Fibroblast of lung (primary cell): ENCODE measurements around the gene SMARCE1. TPM values are rescaled to one million over a fixed set of nuclear protein-coding genes. Genes with fewer than 3 reads are reported as not detected.

Source experiments
- DNase-seq, 2 donors: peaks; one replicate each; pipeline versions ENCODE4 v3.0.0 to v3.0.0-alpha.2; 2010; ENCODE audit warnings: low read depth in 2 of 2
- H2AFZ ChIP-seq: 2 replicates; pipeline ENCODE4 v1.5.1; 2012; ENCODE audit warnings: low read length, control low read depth, inconsistent platforms
- H3K27ac ChIP-seq: 2 replicates; pipeline ENCODE4 v1.5.1; 2011; ENCODE audit warnings: low read length, control low read depth; ENCODE audit not compliant: insufficient read depth
- H3K27me3 ChIP-seq: 2 replicates; pipeline ENCODE4 v1.5.1; 2011; ENCODE audit warnings: mild to moderate bottlenecking, low read length; ENCODE audit not compliant: control insufficient read depth, insufficient read depth
- H3K36me3 ChIP-seq: 2 replicates; pipeline ENCODE4 v1.5.1; 2011; ENCODE audit warnings: low read length; ENCODE audit not compliant: control insufficient read depth, insufficient read depth
- H3K4me1 ChIP-seq: 2 replicates; pipeline ENCODE4 v1.5.1; 2011; ENCODE audit warnings: low read length; ENCODE audit not compliant: control insufficient read depth, insufficient read depth; ENCODE audit errors: extremely low read depth
- H3K4me2 ChIP-seq: 2 replicates; pipeline ENCODE4 v1.5.1; 2011; ENCODE audit warnings: low read length, control low read depth; ENCODE audit not compliant: insufficient read depth; ENCODE audit errors: extremely low read depth
- H3K4me3 ChIP-seq, 4 experiments: fragments of 200-600 bp in 1 of 4; sonication (generic) in 1 of 4; replicated peaks in 1 of 4; 2 replicates each; pipeline ENCODE4 v1.5.1; 2011 to 2016; ENCODE audit warnings: low read length in 4 of 4, low read depth in 3 of 4, mild to moderate bottlenecking in 3 of 4, control low read depth in 2 of 4, inconsistent platforms in 1 of 4, mixed read lengths in 1 of 4; ENCODE audit not compliant: insufficient read depth in 1 of 4; ENCODE audit errors: control extremely low read depth in 1 of 4
- H3K79me2 ChIP-seq: 2 replicates; pipeline ENCODE4 v1.5.1; 2012; ENCODE audit warnings: mild to moderate bottlenecking, low read length, inconsistent platforms; ENCODE audit not compliant: control insufficient read depth, insufficient read depth
- H3K9ac ChIP-seq: 2 replicates; pipeline ENCODE4 v1.5.1; 2011; ENCODE audit warnings: mild to moderate bottlenecking, low read length, control low read depth; ENCODE audit not compliant: insufficient read depth
- H3K9me3 ChIP-seq: 2 replicates; pipeline ENCODE4 v1.5.1; 2012; ENCODE audit warnings: low read depth, low read length; ENCODE audit not compliant: control insufficient read depth, insufficient read depth
- H4K20me1 ChIP-seq: 2 replicates; pipeline ENCODE4 v1.5.1; 2011; ENCODE audit warnings: low read length; ENCODE audit not compliant: control insufficient read depth, insufficient read depth; ENCODE audit errors: extremely low read depth
- EZH2 ChIP-seq: IDR thresholded peaks from 2 replicates; pipeline ENCODE4 v1.5.1; 2012; ENCODE audit warnings: low read length, control low read depth, mild to moderate bottlenecking; ENCODE audit errors: missing control alignments
- polyA plus RNA-seq, 2 donors: library from polyadenylated mRNA; depleted of rRNA in 1 of 2; stranded (reverse) in 1 of 2; unstranded in 1 of 2; fragments of >200 nt; gene quantifications; 2 replicates each; pipeline ENCODE4 v1.2.1, GENCODE V29; 2011 to 2012; ENCODE audit warnings: missing spikeins in 1 of 2
- total RNA-seq: library from RNA; depleted of rRNA; stranded (reverse); fragments of >200 nt; gene quantifications from 2 replicates; pipeline ENCODE4 v1.2.1, GENCODE V29; 2014
- TF ChIP-seq, protein P1 (sequence below), 2 donors: IDR thresholded peaks in 1 of 2; conservative IDR thresholded peaks in 1 of 2; 1 replicate in 1 of 2; 2 replicates in 1 of 2; pipeline ENCODE4 v1.5.1; 2011 to 2012; ENCODE audit warnings: low read length in 2 of 2, control low read depth in 1 of 2, inconsistent platforms in 1 of 2, low read depth in 1 of 2, mild to moderate bottlenecking in 1 of 2

SMARCE1 gene
- total and polyA plus RNA-seq, 2 donors (not counting 1 experiment from before 2014, with no cell fraction given), result 75.6 to 93.8 TPM

- no peak for DNase-seq
- no peak for TF ChIP-seq EZH2
- TF ChIP-seq, protein P1, sequence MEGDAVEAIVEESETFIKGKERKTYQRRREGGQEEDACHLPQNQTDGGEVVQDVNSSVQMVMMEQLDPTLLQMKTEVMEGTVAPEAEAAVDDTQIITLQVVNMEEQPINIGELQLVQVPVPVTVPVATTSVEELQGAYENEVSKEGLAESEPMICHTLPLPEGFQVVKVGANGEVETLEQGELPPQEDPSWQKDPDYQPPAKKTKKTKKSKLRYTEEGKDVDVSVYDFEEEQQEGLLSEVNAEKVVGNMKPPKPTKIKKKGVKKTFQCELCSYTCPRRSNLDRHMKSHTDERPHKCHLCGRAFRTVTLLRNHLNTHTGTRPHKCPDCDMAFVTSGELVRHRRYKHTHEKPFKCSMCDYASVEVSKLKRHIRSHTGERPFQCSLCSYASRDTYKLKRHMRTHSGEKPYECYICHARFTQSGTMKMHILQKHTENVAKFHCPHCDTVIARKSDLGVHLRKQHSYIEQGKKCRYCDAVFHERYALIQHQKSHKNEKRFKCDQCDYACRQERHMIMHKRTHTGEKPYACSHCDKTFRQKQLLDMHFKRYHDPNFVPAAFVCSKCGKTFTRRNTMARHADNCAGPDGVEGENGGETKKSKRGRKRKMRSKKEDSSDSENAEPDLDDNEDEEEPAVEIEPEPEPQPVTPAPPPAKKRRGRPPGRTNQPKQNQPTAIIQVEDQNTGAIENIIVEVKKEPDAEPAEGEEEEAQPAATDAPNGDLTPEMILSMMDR (conservative IDR thresholded peaks at IDR 0.05 in 1 of 2, IDR thresholded peaks at IDR 0.05 in 1 of 2; ENCODE audit: low read depth in 1 of 2, low read length in 2 of 2), result no peak
- no peak overlapping the region for H3K9ac ChIP-seq
- H3K27ac ChIP-seq, result no peak overlapping the region
- H4K20me1 ChIP-seq, result no peaks in the 10 kb centered on the region
- H3K4me2 ChIP-seq, result no peak overlapping the region
- H3K4me3 ChIP-seq, result no peak overlapping the region
- no peak overlapping the region for H2AFZ ChIP-seq
- H3K27me3 ChIP-seq, result peaks cover 11% of the 10 kb centered on the region
- no peaks in the 10 kb centered on the region for H3K9me3 ChIP-seq
- no peaks in the 10 kb centered on the region for H3K4me1 ChIP-seq
- H3K79me2 ChIP-seq, result no peaks in the 10 kb centered on the region
- H3K36me3 ChIP-seq, result no peaks in the 10 kb centered on the region
Measured at GRCh38 chr17:40686192-40686591, 38.6 kb upstream of the SMARCE1 start.

DNA sequence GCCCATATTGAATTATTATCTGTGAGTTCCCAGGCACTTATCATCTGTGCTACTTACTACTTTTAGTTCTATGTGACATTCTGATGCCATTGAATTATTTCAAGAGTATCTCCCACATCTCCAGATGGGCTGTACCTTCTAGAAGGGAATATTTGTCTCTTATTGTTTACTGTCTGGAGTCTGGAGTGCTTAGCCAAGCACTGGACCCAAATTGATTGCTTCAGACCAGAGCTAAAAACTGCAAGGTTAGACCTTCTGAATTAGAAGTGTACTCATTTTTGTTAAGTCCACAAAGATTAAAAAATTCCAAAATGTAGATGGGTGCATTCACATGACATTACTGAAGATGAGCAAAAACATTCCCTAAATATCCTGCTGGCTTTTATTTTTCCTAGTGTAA, 33.4 kb upstream of the SMARCE1 start:
- no peak overlapping the region for H3K4me3 ChIP-seq
- H3K4me2 ChIP-seq, result no peak overlapping the region
- H3K4me1 ChIP-seq, result no peaks in the 10 kb centered on the region
- H2AFZ ChIP-seq, result no peak overlapping the region
- no peaks in the 10 kb centered on the region for H3K9me3 ChIP-seq
- no peaks in the 10 kb centered on the region for H3K36me3 ChIP-seq
- no peak overlapping the region for H3K9ac ChIP-seq
- no peak for DNase-seq
- H3K79me2 ChIP-seq, result no peaks in the 10 kb centered on the region
- TF ChIP-seq, protein P1 (conservative IDR thresholded peaks at IDR 0.05 in 1 of 2, IDR thresholded peaks at IDR 0.05 in 1 of 2; ENCODE audit: low read depth in 1 of 2, low read length in 2 of 2), result no peak
- TF ChIP-seq EZH2, result no peak
- no peak overlapping the region for H3K27ac ChIP-seq
- no peaks in the 10 kb centered on the region for H4K20me1 ChIP-seq
- peaks cover 9% of the 10 kb centered on the region for H3K27me3 ChIP-seq

DNA sequence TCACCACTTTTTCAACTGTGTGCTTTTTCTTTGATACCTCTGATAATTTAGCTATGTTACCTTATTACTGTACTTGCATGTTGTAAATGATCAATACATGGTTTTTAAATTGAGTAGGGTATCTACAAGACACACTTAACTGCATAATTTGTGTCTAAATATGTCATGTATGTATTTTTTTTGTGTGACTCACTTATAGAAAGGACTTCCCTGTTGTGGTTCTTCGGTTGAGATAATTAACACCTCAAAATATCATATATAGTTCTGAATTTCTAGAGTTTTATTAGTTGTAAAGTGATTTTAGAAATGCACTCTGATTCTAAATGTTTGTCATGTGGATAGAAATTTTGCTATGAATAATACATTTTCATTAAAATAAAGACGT, 31.9 kb upstream of the SMARCE1 start:
- no peak overlapping the region for H3K27ac ChIP-seq
- H2AFZ ChIP-seq, result no peak overlapping the region
- H3K36me3 ChIP-seq, result no peaks in the 10 kb centered on the region
- DNase-seq, result no peak
- H3K79me2 ChIP-seq, result no peaks in the 10 kb centered on the region
- H3K9ac ChIP-seq, result no peak overlapping the region
- H3K4me2 ChIP-seq, result no peak overlapping the region
- TF ChIP-seq EZH2, result no peak
- TF ChIP-seq, protein P1 (conservative IDR thresholded peaks at IDR 0.05 in 1 of 2, IDR thresholded peaks at IDR 0.05 in 1 of 2; ENCODE audit: low read depth in 1 of 2, low read length in 2 of 2), result no peak
- H3K9me3 ChIP-seq, result no peaks in the 10 kb centered on the region
- no peaks in the 10 kb centered on the region for H3K4me1 ChIP-seq
- H3K27me3 ChIP-seq, result peaks cover 7% of the 10 kb centered on the region
- H3K4me3 ChIP-seq, result no peak overlapping the region
- H4K20me1 ChIP-seq, result no peaks in the 10 kb centered on the region
